Left lung (tissue), 10 donors: ENCODE data around the gene TCERG1L. TPM values are rescaled to one million over a fixed set of nuclear protein-coding genes. Genes with fewer than 3 reads are reported as not detected.
A peak's percentile ranks its signal among the peaks of the same experiment; 100 is the strongest.

ENCODE experiments used
- ATAC-seq: fragments of 200-7000 bp; cut with Tn5 transposase; one replicate; pipeline ENCODE4 v1.9.1; 2020; ENCODE audit warnings: moderate library complexity
- DNase-seq, 4 donors: peaks; one replicate each; pipeline ENCODE4 v3.0.0-alpha.2; 2013 to 2020
- H3K27ac ChIP-seq, 2 donors: fragments of 200-600 bp; sonication (generic) in 1 of 2; one replicate each; pipeline versions ENCODE4 v1.5.0 to v1.8.0; 2020 to 2021
- H3K27me3 ChIP-seq, 2 donors: fragments of 200-600 bp; sonication (generic) in 1 of 2; one replicate each; pipeline versions ENCODE4 v1.5.0 to v1.8.0; 2020 to 2021
- H3K36me3 ChIP-seq, 2 donors: fragments of 200-600 bp; sonication (generic) in 1 of 2; one replicate each; pipeline versions ENCODE4 v1.5.0 to v1.8.0; 2020 to 2021
- H3K4me1 ChIP-seq, 2 donors: fragments of 200-600 bp; one replicate each; pipeline ENCODE4 v1.8.0; 2021
- H3K4me3 ChIP-seq, 2 donors: fragments of 200-600 bp; sonication (generic) in 1 of 2; one replicate each; pipeline versions ENCODE4 v1.5.0 to v1.8.0; 2020 to 2021; ENCODE audit warnings: mild to moderate bottlenecking in 1 of 2
- H3K9me3 ChIP-seq, 2 donors: fragments of 200-600 bp; sonication (generic) in 1 of 2; one replicate each; pipeline versions ENCODE4 v1.5.0 to v1.8.0; 2020 to 2021
- CTCF ChIP-seq, 2 donors: fragments of 200-600 bp; sonication (generic) in 1 of 2; IDR thresholded peaks; one replicate each; pipeline versions ENCODE4 v1.5.0 to v1.8.0; 2021; ENCODE audit warnings: antibody characterized with exemption in 2 of 2
- intact Hi-C, 2 donors: fragments of 100-400 bp; cut with DNase I; formaldehyde crosslinking; loops; one replicate each; pipeline versions ENCODE4 v1.11.2 to v1.14.2; 2022
- polyA plus RNA-seq, 6 donors: library from polyadenylated mRNA; unstranded; fragments of 120-200 nt; gene quantifications; one replicate each; pipeline ENCODE4 v1.2.1, GENCODE V29; 2013; ENCODE audit not compliant: insufficient read length in 6 of 6
- total RNA-seq, 2 donors: library from RNA; stranded (reverse); fragmentation: NEBNext Ultra II Directional; extraction: Animal tissue kit (Norgen Biotek cat#: 25700); gene quantifications; one replicate each; pipeline ENCODE4 v1.2.1, GENCODE V29; 2021
- donor health status: DM: no; HTN: yes; CAD: no.
- donor health status: DM: no; HTN: no; CAD: no.

Gene TCERG1L
- total and polyA plus RNA-seq, 8 donors, result 0.35 to 0.72 (median 0.48) TPM; not detected in 2

DNA sequence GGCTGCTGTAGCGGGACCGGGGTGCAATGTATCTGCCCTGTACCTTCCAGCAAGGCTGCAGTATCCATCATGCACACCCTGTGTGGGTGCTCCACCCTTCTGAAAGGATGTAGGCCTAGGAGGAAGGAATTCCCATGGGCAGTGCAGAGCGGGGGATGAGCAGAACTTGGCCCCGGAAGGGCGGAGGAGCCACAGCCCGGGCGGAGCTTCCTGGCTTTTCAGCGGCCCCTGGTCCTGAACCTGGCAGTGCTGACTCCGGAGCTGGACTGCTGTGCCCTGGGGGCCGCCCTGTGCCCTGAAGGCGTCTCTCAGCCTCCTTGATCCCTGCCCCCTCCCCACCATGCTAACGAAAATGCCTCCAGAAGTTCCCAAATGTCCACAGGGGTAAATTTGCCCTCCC lies 175.8 kb downstream of the TCERG1L start:
- ATAC-seq (no peak), DNase-seq (peak in 1 of 4 donors; percentile 63)
- H3K36me3 ChIP-seq, result no peaks in the 10 kb centered on the region
- H3K4me3 ChIP-seq, result no peak overlapping the region
- peaks cover 0 to 22% of the 10 kb centered on the region in 2 donors for H3K27me3 ChIP-seq
- no peak for TF ChIP-seq CTCF (IDR thresholded peaks at IDR 0.05)
- H3K27ac ChIP-seq, result no peak overlapping the region
- no peaks in the 10 kb centered on the region for H3K9me3 ChIP-seq
- H3K4me1 ChIP-seq, result no peaks in the 10 kb centered on the region
- intact Hi-C loops, result no loop called here

DNA sequence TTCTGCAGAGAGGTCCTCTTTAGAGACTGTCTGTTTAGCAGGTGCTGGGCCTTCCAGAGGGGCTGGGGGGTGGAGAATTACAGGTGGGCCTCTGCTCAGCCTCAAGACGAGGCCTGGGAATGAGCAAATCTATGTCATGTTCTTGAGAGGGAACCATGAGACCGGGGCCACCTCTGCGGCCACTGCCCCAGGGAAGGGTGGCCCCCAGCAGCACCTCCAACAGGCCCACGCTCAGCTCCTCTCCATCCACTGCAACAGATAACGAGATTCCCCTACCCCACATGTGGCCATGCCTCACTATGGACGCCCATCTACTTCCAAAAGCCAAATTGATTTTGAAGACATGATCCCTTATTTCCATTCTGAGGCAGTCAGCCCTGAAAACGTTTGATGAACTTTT lies 176.9 kb downstream of the TCERG1L start:
- TF ChIP-seq CTCF (IDR thresholded peaks at IDR 0.05), result no peak
- no peaks in the 10 kb centered on the region for H3K36me3 ChIP-seq
- DNase-seq (peak in 1 of 4 donors; percentile 47), ATAC-seq (no peak)
- no peaks in the 10 kb centered on the region for H3K4me1 ChIP-seq
- H3K4me3 ChIP-seq, result no peak overlapping the region
- H3K9me3 ChIP-seq, result no peaks in the 10 kb centered on the region
- H3K27ac ChIP-seq, result no peak overlapping the region
- intact Hi-C loops, result no loop called here
- H3K27me3 ChIP-seq, result peaks cover 0 to 14% of the 10 kb centered on the region in 2 donors

- no peak for TF ChIP-seq CTCF (IDR thresholded peaks at IDR 0.05)
- H3K4me3 ChIP-seq, result no peak overlapping the region
- intact Hi-C loops, result no loop called here
- DNase-seq (peak in 1 of 4 donors; percentile 38), ATAC-seq (no peak)
- H3K4me1 ChIP-seq, result no peaks in the 10 kb centered on the region
- peaks cover 0 to 14% of the 10 kb centered on the region in 2 donors for H3K27me3 ChIP-seq
- H3K36me3 ChIP-seq, result no peaks in the 10 kb centered on the region
- H3K9me3 ChIP-seq, result no peaks in the 10 kb centered on the region
- no peak overlapping the region for H3K27ac ChIP-seq
These were observed 177.4 kb downstream of the TCERG1L start for GRCh38 chr10:131134001-131134576.

DNA sequence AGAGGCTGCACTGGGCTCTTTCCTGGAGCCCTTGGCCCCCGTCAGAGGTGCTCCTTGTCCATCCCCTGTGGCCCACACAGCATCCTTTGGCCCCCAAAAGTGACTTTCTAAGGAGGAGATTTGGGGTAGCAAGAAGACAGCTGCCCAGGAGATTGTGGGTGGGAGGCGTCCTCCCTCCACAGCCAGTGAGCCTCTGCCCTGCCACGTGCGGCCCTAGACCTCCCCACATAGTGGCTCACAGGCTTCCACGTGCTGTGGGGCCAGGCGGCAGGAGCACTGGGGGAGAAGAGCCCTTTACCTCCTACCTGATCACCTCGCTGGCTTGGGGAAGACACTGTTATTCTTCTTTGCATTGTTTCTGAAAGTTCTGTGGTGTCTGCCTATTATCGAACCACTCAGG lies 178.8 kb downstream of the TCERG1L start:
- no peak for TF ChIP-seq CTCF (IDR thresholded peaks at IDR 0.05)
- Histone ChIP-seq H3K9me3 (no peaks in the 10 kb centered on the region), H3K4me1 (no peaks in the 10 kb centered on the region), H3K36me3 (no peaks in the 10 kb centered on the region), H3K27me3 (peaks cover 0 to 18% of the 10 kb centered on the region in 2 donors), H3K27ac (no peak overlapping the region), H3K4me3 (no peak overlapping the region)
- intact Hi-C loops, result no loop called here
- DNase-seq (peak in 1 of 4 donors; percentile 49), ATAC-seq (no peak)

- Histone ChIP-seq H3K36me3 (no peaks in the 10 kb centered on the region), H3K27me3 (peaks cover 0 to 18% of the 10 kb centered on the region in 2 donors), H3K4me3 (no peak overlapping the region), H3K27ac (no peak overlapping the region), H3K4me1 (no peaks in the 10 kb centered on the region), H3K9me3 (no peaks in the 10 kb centered on the region)
- TF ChIP-seq CTCF (IDR thresholded peaks at IDR 0.05), result no peak
- ATAC-seq, result no peak
- DNase-seq, result peak in 3 of 4 donors; percentile 20 to 31 (median 29)
- intact Hi-C loops, result no loop called here
These were observed 179.6 kb downstream of the TCERG1L start for GRCh38 chr10:131131726-131132591.
